HG03439 (cell line): ENCODE results near the gene USP5.
"Not testable (repeated sequence)": the region's sequence is repeated elsewhere in the genome, so short reads cannot be mapped to it uniquely, and the experiment has no call there.

Experiments used
- ATAC-seq: cut with Tn5 transposase; IDR thresholded peaks from one replicate; pipeline ENCODE4 v1.9.1; 2021; ENCODE audit warnings: mild to moderate bottlenecking, moderate library complexity; ENCODE audit not compliant: unreplicated experiment

The USP5 gene

DNA sequence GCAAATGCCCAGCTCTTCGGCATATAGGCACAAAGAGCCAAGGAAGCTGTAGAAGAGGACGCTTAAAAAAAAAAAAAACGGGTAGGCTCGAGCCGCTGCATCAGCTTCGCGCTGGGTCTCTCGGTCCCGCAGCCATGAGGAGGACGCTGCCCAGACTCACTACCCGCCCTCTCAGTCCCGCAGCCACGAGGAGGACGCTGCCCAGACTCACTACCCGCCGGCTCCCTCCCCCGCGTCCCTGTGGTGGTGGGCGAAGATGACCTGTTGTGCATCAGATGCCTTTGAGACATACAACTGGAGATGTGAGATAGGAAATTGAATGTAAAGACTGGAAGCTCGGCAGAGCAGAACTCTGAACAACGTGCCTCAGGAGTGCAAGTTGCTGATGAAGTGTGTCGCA, 32.6 kb downstream of the USP5 start:
- ATAC-seq = no peak

GRCh38 chr12:6886206-6886999, 34.5 kb downstream of the USP5 start:
- ATAC-seq = not testable (repeated sequence)

- no peak for ATAC-seq
These were observed 35.5 kb downstream of the USP5 start for GRCh38 chr12:6887460-6887859.

DNA sequence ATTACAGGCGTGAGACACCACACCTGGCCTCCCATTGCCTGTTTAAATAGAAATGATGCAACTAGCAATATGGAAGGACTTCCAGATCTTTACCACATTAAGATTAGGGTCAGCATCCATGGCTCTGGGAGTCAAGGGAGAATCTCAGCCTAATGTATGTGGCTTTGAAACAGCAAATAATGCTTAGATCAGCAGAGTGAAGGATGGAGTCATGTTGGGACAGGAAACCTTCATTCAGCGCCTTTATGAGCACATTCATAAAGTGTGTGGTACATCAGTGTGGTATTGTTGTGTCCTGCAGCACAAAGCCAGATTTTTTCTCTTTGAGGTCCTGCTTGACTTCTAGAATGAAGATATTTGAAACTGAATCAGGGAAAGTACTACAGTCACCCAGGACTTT, 36.4 kb downstream of the USP5 start:
- ATAC-seq = no peak

- ATAC-seq = not testable (repeated sequence)
These were observed 36.8 kb downstream of the USP5 start for GRCh38 chr12:6888794-6889193.

GRCh38 chr12:6889775-6890573, 38.0 kb downstream of the USP5 start:
- not testable (repeated sequence) for ATAC-seq

- peak; percentile 95 for ATAC-seq
These were observed 39.1 kb downstream of the USP5 start for GRCh38 chr12:6890789-6891645.

DNA sequence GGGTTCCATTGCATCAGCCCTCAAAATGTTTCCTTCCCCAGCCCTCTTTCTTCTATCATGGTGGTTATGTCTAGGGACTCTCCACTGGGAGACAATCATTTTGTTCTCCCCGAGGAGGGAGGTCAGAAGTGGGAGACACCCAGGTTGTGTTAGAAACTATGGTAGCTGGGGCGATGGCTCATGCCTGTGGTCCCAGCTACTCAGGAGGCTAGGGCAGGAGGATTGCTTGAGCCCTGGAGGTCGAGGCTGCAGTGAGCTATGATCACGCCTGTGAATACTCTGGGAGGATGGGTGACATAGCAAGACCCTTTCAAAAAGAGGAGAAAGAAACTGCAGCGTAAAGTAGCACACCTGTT, 39.7 kb downstream of the USP5 start:
- peak; percentile 6 for ATAC-seq

DNA sequence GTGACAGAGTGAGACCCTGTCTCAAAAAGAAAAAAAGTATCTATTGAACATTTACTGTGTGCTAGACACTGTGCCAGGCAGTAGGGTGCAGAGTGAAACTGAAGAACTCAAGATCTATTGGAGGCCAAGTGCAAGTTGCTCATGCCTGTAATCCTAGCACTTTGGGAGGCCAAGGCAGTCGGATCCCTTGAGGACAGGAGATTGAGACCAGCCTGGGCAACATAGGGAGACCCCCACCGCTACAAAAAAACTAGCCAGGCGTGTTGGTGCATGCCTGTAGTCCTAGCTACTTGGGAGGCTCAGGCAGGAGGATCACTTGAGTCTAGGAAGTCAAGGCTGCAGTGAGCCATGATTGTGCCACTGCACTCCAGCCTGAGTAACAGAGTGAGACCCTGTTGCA, 40.7 kb downstream of the USP5 start:
- ATAC-seq = not testable (repeated sequence)

- no peak for ATAC-seq
These were observed 42.4 kb downstream of the USP5 start for GRCh38 chr12:6894321-6894720.

GRCh38 chr12:6896846-6897435, 45.0 kb downstream of the USP5 start:
- no peak for ATAC-seq

GRCh38 chr12:6899427-6899826, 47.5 kb downstream of the USP5 start:
- no peak for ATAC-seq

GRCh38 chr12:6899837-6900519, 48.0 kb downstream of the USP5 start:
- no peak for ATAC-seq

- no peak for ATAC-seq
These were observed 50.5 kb downstream of the USP5 start for GRCh38 chr12:6902448-6902847.

- no peak for ATAC-seq
These were observed 51.8 kb downstream of the USP5 start for GRCh38 chr12:6903722-6904121.

- peak; percentile 96 for ATAC-seq
These were observed 52.6 kb downstream of the USP5 start, which contains the start of gene LRRC23 for GRCh38 chr12:6904280-6905276. LRRC23 (plus strand) TSS chr12:6904822; CDS start chr12:6905634, 812 bp downstream.

DNA sequence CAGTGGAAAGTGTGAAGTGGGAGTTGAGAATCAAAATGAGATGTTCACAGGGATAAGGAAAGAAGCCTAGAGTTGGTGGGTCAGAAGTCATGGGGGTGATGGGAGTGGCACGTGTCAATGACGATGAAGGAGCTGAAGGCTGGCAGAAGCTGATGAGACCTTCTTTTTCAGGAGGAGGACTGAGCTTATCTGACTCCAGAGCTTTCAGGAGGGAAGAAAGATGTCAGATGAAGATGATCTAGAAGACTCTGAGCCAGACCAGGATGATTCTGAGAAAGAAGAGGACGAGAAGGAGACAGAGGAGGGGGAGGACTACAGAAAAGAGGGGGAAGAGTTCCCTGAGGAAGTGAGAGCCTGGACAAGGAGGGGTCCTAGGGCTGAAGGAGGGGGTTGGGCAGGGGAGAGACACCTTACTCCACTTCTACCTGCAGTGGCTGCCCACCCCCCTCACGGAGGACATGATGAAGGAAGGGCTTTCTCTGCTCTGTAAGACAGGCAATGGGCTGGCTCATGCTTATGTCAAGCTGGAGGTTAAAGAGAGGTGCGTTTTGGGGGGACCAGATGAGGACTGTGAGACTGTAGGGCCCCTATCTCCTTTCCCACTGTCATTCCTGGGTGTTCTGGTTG, 53.6 kb downstream of the USP5 start:
- ATAC-seq = no peak

DNA sequence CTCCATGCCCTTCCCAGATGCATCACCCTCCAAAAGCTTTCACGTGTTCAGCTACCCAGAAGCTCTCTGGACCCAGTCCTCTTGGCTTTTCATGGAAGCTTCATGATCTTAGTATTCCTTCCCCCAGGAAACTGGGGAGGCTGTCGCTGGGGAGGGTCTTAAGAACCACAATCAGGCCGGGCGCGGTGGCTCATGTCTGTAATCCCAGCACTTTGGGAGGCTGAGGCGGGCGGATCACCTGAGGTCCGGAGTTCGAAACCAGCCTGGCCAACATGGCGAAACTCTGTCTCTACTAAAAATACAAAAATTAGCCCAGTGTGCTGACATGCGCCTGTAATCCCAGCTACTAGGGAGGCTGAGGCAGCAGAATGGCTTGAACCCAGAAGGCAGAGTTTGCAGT, 56.2 kb downstream of the USP5 start:
- not testable (repeated sequence) for ATAC-seq
